Neural cell (in vitro differentiated cells): ENCODE results near the gene AMH.

Experiments used
- CTCF ChIP-seq: fragments of 450-650 bp; IDR thresholded peaks from 2 replicates; pipeline ENCODE4 v1.5.1; 2014; ENCODE audit warnings: antibody characterized with exemption, mild to moderate bottlenecking, moderate library complexity; ENCODE audit not compliant: poor library complexity, severe bottlenecking
- EZH2 ChIP-seq: fragments of 200-600, 300-800 bp; shearing (Covaris generic), sonication (generic); IDR thresholded peaks from 2 replicates; pipeline ENCODE4 v1.6.1; 2014; ENCODE audit warnings: antibody characterized with exemption, low read length, borderline replicate concordance, mild to moderate bottlenecking; ENCODE audit not compliant: insufficient read depth, poor library complexity, severe bottlenecking

- TF ChIP-seq CTCF (no peak), EZH2 (no peak)
Measured at GRCh38 chr19:2229103-2230032, 19.8 kb upstream of the AMH start.
